ENCODE results near the gene RBBP8NL.

The RBBP8NL gene

GRCh38 chr20:62405108-62405980 lies 22.0 kb downstream of the RBBP8NL start:
- DNase-seq = no peak

- no peak for DNase-seq
Measured at GRCh38 chr20:62404761-62405107, 22.6 kb downstream of the RBBP8NL start.

GRCh38 chr20:62404112-62404665 lies 23.1 kb downstream of the RBBP8NL start:
- no peak for DNase-seq

GRCh38 chr20:62403331-62403730 lies 24.0 kb downstream of the RBBP8NL start:
- no peak for DNase-seq

GRCh38 chr20:62402456-62403150 lies 24.7 kb downstream of the RBBP8NL start:
- no peak for DNase-seq

- DNase-seq = no peak
Measured at GRCh38 chr20:62401331-62401779, 26.0 kb downstream of the RBBP8NL start.

- DNase-seq = no peak
Measured at GRCh38 chr20:62400541-62400940, 26.8 kb downstream of the RBBP8NL start.

- no peak for DNase-seq
Measured at GRCh38 chr20:62400021-62400420, 27.3 kb downstream of the RBBP8NL start.

GRCh38 chr20:62398120-62398821 lies 29.1 kb downstream of the RBBP8NL start:
- DNase-seq = no peak

- DNase-seq = no peak
Measured at GRCh38 chr20:62396367-62397239, 30.7 kb downstream of the RBBP8NL start.

GRCh38 chr20:62395311-62396242 lies 31.8 kb downstream of the RBBP8NL start:
- DNase-seq = no peak

GRCh38 chr20:62394248-62395245 lies 32.8 kb downstream of the RBBP8NL start:
- DNase-seq = no peak

- no peak for DNase-seq
Measured at GRCh38 chr20:62393830-62394229, 33.5 kb downstream of the RBBP8NL start.

GRCh38 chr20:62393335-62393665 lies 34.0 kb downstream of the RBBP8NL start:
- no peak for DNase-seq

GRCh38 chr20:62392621-62393334 lies 34.6 kb downstream of the RBBP8NL start:
- no peak for DNase-seq

- DNase-seq = no peak
Measured at GRCh38 chr20:62392077-62392418, 35.3 kb downstream of the RBBP8NL start.

- DNase-seq = no peak
Measured at GRCh38 chr20:62391165-62392076, 35.9 kb downstream of the RBBP8NL start.
